Small intestine (tissue), 7 donors: ENCODE results near the gene FRAS1. TPM values are rescaled to one million over a fixed set of nuclear protein-coding genes. Genes with fewer than 3 reads are reported as not detected.

Experiments used
- DNase-seq, 2 donors: peaks; one replicate each; pipeline versions ENCODE4 v3.0.0 to v3.0.0-alpha.2; 2013
- FAIRE-seq: peaks from 2 replicates; lab custom pipeline; 2012; peaks lifted over from hg19 to GRCh38; lab: Jason Lieb, UNC
- H3K27ac ChIP-seq, 3 donors: one replicate each; pipeline ENCODE4 v1.5.1; 2013; ENCODE audit warnings: low read length in 2 of 3, mild to moderate bottlenecking in 2 of 3, control low read depth in 1 of 3, inconsistent platforms in 1 of 3, low read depth in 1 of 3, moderate library complexity in 1 of 3
- H3K27me3 ChIP-seq, 3 donors: one replicate each; pipeline ENCODE4 v1.6.1; 2013; ENCODE audit warnings: low read length in 3 of 3, inconsistent platforms in 1 of 3; ENCODE audit not compliant: control insufficient read depth in 3 of 3, insufficient read depth in 3 of 3
- H3K36me3 ChIP-seq, 3 donors: one replicate each; pipeline ENCODE4 v1.6.1; 2013; ENCODE audit warnings: low read length in 3 of 3, inconsistent platforms in 1 of 3, low read depth in 1 of 3, mild to moderate bottlenecking in 1 of 3, moderate library complexity in 1 of 3; ENCODE audit not compliant: control insufficient read depth in 3 of 3, insufficient read depth in 2 of 3
- H3K4me1 ChIP-seq, 3 donors: one replicate each; pipeline ENCODE4 v1.6.1; 2013; ENCODE audit warnings: low read length in 2 of 3, inconsistent platforms in 1 of 3, low read depth in 1 of 3, mild to moderate bottlenecking in 1 of 3, moderate library complexity in 1 of 3; ENCODE audit not compliant: control insufficient read depth in 3 of 3, insufficient read depth in 2 of 3
- H3K4me3 ChIP-seq, 3 donors: one replicate each; pipeline ENCODE4 v1.5.1; 2013; ENCODE audit warnings: low read length in 3 of 3, control low read depth in 1 of 3, inconsistent platforms in 1 of 3, low read depth in 1 of 3, mild to moderate bottlenecking in 1 of 3, moderate library complexity in 1 of 3
- H3K9me3 ChIP-seq, 2 donors: one replicate each; pipeline ENCODE4 v1.6.1; 2013; ENCODE audit warnings: low read depth in 1 of 2, low read length in 1 of 2; ENCODE audit not compliant: control insufficient read depth in 2 of 2, insufficient read depth in 1 of 2
- WGBS, 3 donors: extraction: QIAGEN DNeasy Blood & Tissue Kit; methylation state at CpG; one replicate each; pipeline ENCODE4 v1.1.7; 2013; 5-methylcytosine and 5-hydroxymethylcytosine counted together
- polyA plus RNA-seq, 4 donors: library from polyadenylated mRNA; stranded (reverse) in 3 of 4; unstranded in 1 of 4; fragments of 200-250 nt in 3 of 4; fragments of 120-200 nt in 1 of 4; gene quantifications; one replicate each; pipeline versions ENCODE4 v1.2.1 to v1.2.3, GENCODE V29; 2013
- donor health status: healthy with polysubstance abuse.
- donor health status: control.
- donor health status: control.
- donor health status: Bipolar disorder and iron deficiency.
- donor health status: healthy.

The FRAS1 gene
- polyA plus RNA-seq, 4 donors, result 0.16 to 12.6 TPM; not detected in 2

- H3K36me3 ChIP-seq, result peaks cover 0 to 14% (median 0%) of the 10 kb centered on the region in 3 donors
- peak overlapping the region in 1 of 3 donors; percentile 90 for H3K27ac ChIP-seq
- H3K4me1 ChIP-seq, result peaks cover 0 to 25% (median 0%) of the 10 kb centered on the region in 3 donors
- H3K27me3 ChIP-seq, result peaks cover 0 to 3% (median 0%) of the 10 kb centered on the region in 3 donors
- no peaks in the 10 kb centered on the region for H3K9me3 ChIP-seq
- FAIRE-seq, result no peak
- DNase-seq, result no peak
- H3K4me3 ChIP-seq, result peak overlapping the region in 1 of 3 donors; percentile 65
- 74 to 89% (median 82%) methylated on average over 3 of the region's 3 CpGs for WGBS, 3 donors
Observed at GRCh38 chr4:78553043-78553396, 495.9 kb downstream of the FRAS1 start.

GRCh38 chr4:78553529-78554060 is 496.5 kb downstream of the FRAS1 start:
- no peak overlapping the region for H3K27ac ChIP-seq
- no peak for FAIRE-seq
- H3K27me3 ChIP-seq, result peaks cover 0 to 3% (median 0%) of the 10 kb centered on the region in 3 donors

GRCh38 chr4:78556665-78557064 is 499.5 kb downstream of the FRAS1 start:
- 76 to 88% (median 79%) methylated on average over 4 of the region's 4 CpGs for whole genome bisulfite sequencing, 3 donors
- Histone ChIP-seq H3K36me3 (peaks cover 0 to 17% (median 0%) of the 10 kb centered on the region in 3 donors), H3K4me1 (peaks cover 0 to 31% (median 0%) of the 10 kb centered on the region in 3 donors), H3K9me3 (no peaks in the 10 kb centered on the region), H3K4me3 (no peak overlapping the region), H3K27me3 (no peaks in the 10 kb centered on the region), H3K27ac (no peak overlapping the region)
- DNase-seq (no peak), FAIRE-seq (no peak)

More at GRCh38 chr4:78553529-78554060, 496.5 kb downstream of the FRAS1 start:
- H3K36me3 ChIP-seq, result peaks cover 0 to 14% (median 0%) of the 10 kb centered on the region in 3 donors
- DNase-seq, result no peak
- peaks cover 0 to 25% (median 0%) of the 10 kb centered on the region in 3 donors for H3K4me1 ChIP-seq
- H3K9me3 ChIP-seq, result no peaks in the 10 kb centered on the region
- H3K4me3 ChIP-seq, result no peak overlapping the region

GRCh38 chr4:78557841-78558240 is 500.7 kb downstream of the FRAS1 start:
- H3K27me3 ChIP-seq, result no peaks in the 10 kb centered on the region
- H3K9me3 ChIP-seq, result no peaks in the 10 kb centered on the region
- H3K27ac ChIP-seq, result no peak overlapping the region
- peaks cover 0 to 17% (median 0%) of the 10 kb centered on the region in 3 donors for H3K36me3 ChIP-seq
- WGBS, 3 donors, result 62 to 73% (median 66%) methylated on average over 2 of the region's 2 CpGs
- no peak overlapping the region for H3K4me3 ChIP-seq
- FAIRE-seq (no peak), DNase-seq (no peak)
- H3K4me1 ChIP-seq, result peaks cover 0 to 37% (median 0%) of the 10 kb centered on the region in 3 donors

- DNase-seq, result no peak
- no peak overlapping the region for H3K4me3 ChIP-seq
- no peaks in the 10 kb centered on the region for H3K9me3 ChIP-seq
- WGBS, 3 donors, result 14 to 52% (median 28%) methylated on average over 1 of the region's 1 CpG
- peaks cover 0 to 32% (median 0%) of the 10 kb centered on the region in 3 donors for H3K4me1 ChIP-seq
- FAIRE-seq, result no peak
- no peaks in the 10 kb centered on the region for H3K27me3 ChIP-seq
- H3K36me3 ChIP-seq, result peaks cover 0 to 17% (median 0%) of the 10 kb centered on the region in 3 donors
- no peak overlapping the region for H3K27ac ChIP-seq
Observed at GRCh38 chr4:78558410-78558809, 501.3 kb downstream of the FRAS1 start.

GRCh38 chr4:78560296-78560963 is 503.3 kb downstream of the FRAS1 start:
- Histone ChIP-seq H3K4me3 (no peak overlapping the region), H3K36me3 (peaks cover 0 to 16% (median 0%) of the 10 kb centered on the region in 3 donors), H3K27me3 (no peaks in the 10 kb centered on the region), H3K9me3 (no peaks in the 10 kb centered on the region), H3K27ac (peak overlapping the region in 1 of 3 donors; percentile 35), H3K4me1 (peaks cover 0 to 29% (median 0%) of the 10 kb centered on the region in 3 donors)
- 86 to 88% (median 86%) methylated on average over 2 of the region's 2 CpGs for WGBS, 3 donors
- DNase-seq (peak; percentile 64 to 65), FAIRE-seq (no peak)

- no peak overlapping the region for H3K4me3 ChIP-seq
- DNase-seq (no peak), FAIRE-seq (no peak)
- no peak overlapping the region for H3K27ac ChIP-seq
- H3K4me1 ChIP-seq, result peaks cover 0 to 39% (median 2%) of the 10 kb centered on the region in 3 donors
- no peaks in the 10 kb centered on the region for H3K27me3 ChIP-seq
- no peaks in the 10 kb centered on the region for H3K9me3 ChIP-seq
- H3K36me3 ChIP-seq, result peaks cover 0 to 11% (median 0%) of the 10 kb centered on the region in 3 donors
Observed at GRCh38 chr4:78561677-78562076, 504.6 kb downstream of the FRAS1 start.

- no peaks in the 10 kb centered on the region for H3K27me3 ChIP-seq
- peaks cover 0 to 7% (median 0%) of the 10 kb centered on the region in 3 donors for H3K36me3 ChIP-seq
- no peak overlapping the region for H3K27ac ChIP-seq
- no peak overlapping the region for H3K4me3 ChIP-seq
- peaks cover 2 to 41% (median 8%) of the 10 kb centered on the region in 3 donors for H3K4me1 ChIP-seq
- no peaks in the 10 kb centered on the region for H3K9me3 ChIP-seq
- DNase-seq (no peak), FAIRE-seq (no peak)
- WGBS, 3 donors, result 75 to 78% (median 76%) methylated on average over 4 of the region's 4 CpGs
Observed at GRCh38 chr4:78562687-78563086, 505.6 kb downstream of the FRAS1 start.
